Tibial artery (tissue), 4 donors: ENCODE results near the gene PEX6.
A peak's percentile ranks its signal among the peaks of the same experiment; 100 is the strongest.

Experiments
- DNase-seq, 2 donors: peaks; one replicate each; pipeline ENCODE4 v3.0.0-alpha.2; 2019
- H3K27ac ChIP-seq, 2 donors: fragments of 200-600 bp; sonication (generic) in 1 of 2; 1 replicate in 1 of 2; 2 replicates in 1 of 2; pipeline ENCODE4 v1.5.1; 2018 to 2019; ENCODE audit warnings: mild to moderate bottlenecking in 1 of 2
- H3K27me3 ChIP-seq, 2 donors: fragments of 200-600 bp; sonication (generic) in 1 of 2; one replicate each; pipeline versions ENCODE4 v1.5.1 to v1.6.0; 2016 to 2019
- H3K36me3 ChIP-seq, 3 donors: fragments of 200-600 bp; sonication (generic) in 2 of 3; one replicate each; pipeline ENCODE4 v1.5.1; 2016 to 2019; ENCODE audit warnings: mild to moderate bottlenecking in 2 of 3
- H3K4me1 ChIP-seq, 4 donors: fragments of 200-600 bp; sonication (generic) in 2 of 4; 1 replicate in 3 of 4; 2 replicates in 1 of 4; pipeline ENCODE4 v1.5.1; 2016 to 2019
- H3K4me3 ChIP-seq, 2 donors: fragments of 200-600 bp; sonication (generic) in 1 of 2; 1 replicate in 1 of 2; 2 replicates in 1 of 2; pipeline ENCODE4 v1.5.1; 2018 to 2019; ENCODE audit warnings: mild to moderate bottlenecking in 2 of 2
- H3K9me3 ChIP-seq, 3 donors: fragments of 200-600 bp; sonication (generic) in 1 of 3; one replicate each; pipeline ENCODE4 v1.5.1; 2016 to 2019
- CTCF ChIP-seq, 2 experiments: fragments of 200-600 bp in 1 of 2; fragments of 450-650 bp in 1 of 2; IDR thresholded peaks; one replicate each; pipeline ENCODE4 v1.5.1; 2017 to 2019; ENCODE audit warnings: antibody characterized with exemption in 2 of 2, mild to moderate bottlenecking in 1 of 2, moderate library complexity in 1 of 2
- intact Hi-C: fragments of 100-400 bp; cut with DNase I; formaldehyde crosslinking; loops from one replicate; pipeline ENCODE4 v1.15.0; 2023; ENCODE audit warnings: low total_unique reads

PEX6 gene

GRCh38 chr6:43014434-43014909 lies 35.5 kb upstream of the PEX6 start:
- H3K4me1 ChIP-seq, result peaks cover 0 to 49% (median 41%) of the 10 kb centered on the region in 4 donors
- no peaks in the 10 kb centered on the region for H3K27me3 ChIP-seq
- no peaks in the 10 kb centered on the region for H3K9me3 ChIP-seq
- TF ChIP-seq CTCF (IDR thresholded peaks at IDR 0.05), result no peak
- peak overlapping the region; percentile 85 to 86 for H3K27ac ChIP-seq
- no peak for DNase-seq
- H3K36me3 ChIP-seq, result peaks cover 33 to 53% (median 47%) of the 10 kb centered on the region in 3 donors
- H3K4me3 ChIP-seq, result peak overlapping the region; percentile 71 to 83
- intact Hi-C loops, result loop anchor here (5.0 kb wide), 3 partner anchors 38 to 108 kb away; partner anchors contain the start of genes CNPY3 and CUL7

GRCh38 chr6:43013843-43014433 lies 35.0 kb upstream of the PEX6 start, which contains the start of the genes KLHDC3 and MEA1:
Gene KLHDC3, plus strand, starts transcription at chr6:43014249. Its CDS starts 2,944 bp downstream, at chr6:43017193.
Gene MEA1, minus strand, starts transcription at chr6:43013946. Its CDS starts 133 bp downstream, at chr6:43013813.
- Histone ChIP-seq H3K4me1 (peaks cover 0 to 49% (median 41%) of the 10 kb centered on the region in 4 donors), H3K4me3 (peak within 1 kb of the TSS; percentile 71 to 83), H3K36me3 (peaks cover 33 to 53% (median 47%) of the 10 kb centered on the region in 3 donors), H3K9me3 (no peaks in the 10 kb centered on the region), H3K27me3 (no peaks in the 10 kb centered on the region), H3K27ac (peak within 1 kb of the TSS; percentile 86 to 89)
- TF ChIP-seq CTCF (IDR thresholded peaks at IDR 0.05), result no peak
- intact Hi-C loops, result loop anchor here (5.0 kb wide), 3 partner anchors 38 to 108 kb away; partner anchors contain the start of genes CNPY3 and CUL7
- peak; percentile 99 to 100 for DNase-seq

- TF ChIP-seq CTCF (IDR thresholded peaks at IDR 0.05), result no peak
- Histone ChIP-seq H3K9me3 (no peaks in the 10 kb centered on the region), H3K4me1 (peaks cover 0 to 49% (median 41%) of the 10 kb centered on the region in 4 donors), H3K4me3 (peak overlapping the region; percentile 71 to 83), H3K27me3 (no peaks in the 10 kb centered on the region), H3K36me3 (peaks cover 35 to 53% (median 47%) of the 10 kb centered on the region in 3 donors), H3K27ac (peak overlapping the region; percentile 84 to 89)
- no peak for DNase-seq
- intact Hi-C loops, result loop anchor here (5.0 kb wide), 3 partner anchors 39 to 109 kb away; partner anchors contain the start of genes CNPY3 and CUL7
These were observed 34.3 kb upstream of the PEX6 start for GRCh38 chr6:43013097-43013842.

GRCh38 chr6:43012364-43012763 lies 33.4 kb upstream of the PEX6 start:
- Histone ChIP-seq H3K27ac (peak overlapping the region in 1 of 2 donors; percentile 89), H3K27me3 (no peaks in the 10 kb centered on the region), H3K36me3 (peaks cover 44 to 53% (median 47%) of the 10 kb centered on the region in 3 donors), H3K4me3 (no peak overlapping the region), H3K4me1 (peaks cover 0 to 44% (median 39%) of the 10 kb centered on the region in 4 donors), H3K9me3 (no peaks in the 10 kb centered on the region)
- no peak for DNase-seq
- intact Hi-C loops, result loop anchor here (5.0 kb wide), 3 partner anchors 40 to 110 kb away; partner anchors contain the start of genes CNPY3 and CUL7
- TF ChIP-seq CTCF (IDR thresholded peaks at IDR 0.05), result no peak

- TF ChIP-seq CTCF (IDR thresholded peaks at IDR 0.05), result no peak
- no peak overlapping the region for H3K27ac ChIP-seq
- intact Hi-C loops, result loop anchor here (5.0 kb wide), 3 partner anchors 41 to 111 kb away; partner anchors contain the start of genes CNPY3 and CUL7
- H3K9me3 ChIP-seq, result no peaks in the 10 kb centered on the region
- H3K4me1 ChIP-seq, result peaks cover 0 to 32% (median 27%) of the 10 kb centered on the region in 4 donors
- no peak for DNase-seq
- peaks cover 55 to 61% (median 58%) of the 10 kb centered on the region in 3 donors for H3K36me3 ChIP-seq
- H3K4me3 ChIP-seq, result no peak overlapping the region
- no peaks in the 10 kb centered on the region for H3K27me3 ChIP-seq
These were observed 32.2 kb upstream of the PEX6 start for GRCh38 chr6:43011207-43011606.
